Fibroblast of mammary gland (primary cell): Measurements from ENCODE around the gene CDT1.
A peak's percentile ranks its signal among the peaks of the same experiment; 100 is the strongest.
"Not testable (repeated sequence)": the region's sequence is repeated elsewhere in the genome, so short reads cannot be mapped to it uniquely, and the experiment has no call there.

Experiments
- DNase-seq: peaks from one replicate; pipeline ENCODE4 v3.0.0-alpha.2; 2010; ENCODE audit warnings: low read depth
- H3K4me3 ChIP-seq: 2 replicates; pipeline ENCODE4 v1.5.1; 2011; ENCODE audit warnings: low read depth, mild to moderate bottlenecking, low read length, moderate library complexity; ENCODE audit not compliant: control insufficient read depth
- CTCF ChIP-seq: conservative IDR thresholded peaks from 2 replicates; pipeline ENCODE4 v1.5.1; 2011; ENCODE audit warnings: low read depth, low read length, inconsistent platforms; ENCODE audit not compliant: control insufficient read depth, insufficient read depth

CDT1 gene

DNA sequence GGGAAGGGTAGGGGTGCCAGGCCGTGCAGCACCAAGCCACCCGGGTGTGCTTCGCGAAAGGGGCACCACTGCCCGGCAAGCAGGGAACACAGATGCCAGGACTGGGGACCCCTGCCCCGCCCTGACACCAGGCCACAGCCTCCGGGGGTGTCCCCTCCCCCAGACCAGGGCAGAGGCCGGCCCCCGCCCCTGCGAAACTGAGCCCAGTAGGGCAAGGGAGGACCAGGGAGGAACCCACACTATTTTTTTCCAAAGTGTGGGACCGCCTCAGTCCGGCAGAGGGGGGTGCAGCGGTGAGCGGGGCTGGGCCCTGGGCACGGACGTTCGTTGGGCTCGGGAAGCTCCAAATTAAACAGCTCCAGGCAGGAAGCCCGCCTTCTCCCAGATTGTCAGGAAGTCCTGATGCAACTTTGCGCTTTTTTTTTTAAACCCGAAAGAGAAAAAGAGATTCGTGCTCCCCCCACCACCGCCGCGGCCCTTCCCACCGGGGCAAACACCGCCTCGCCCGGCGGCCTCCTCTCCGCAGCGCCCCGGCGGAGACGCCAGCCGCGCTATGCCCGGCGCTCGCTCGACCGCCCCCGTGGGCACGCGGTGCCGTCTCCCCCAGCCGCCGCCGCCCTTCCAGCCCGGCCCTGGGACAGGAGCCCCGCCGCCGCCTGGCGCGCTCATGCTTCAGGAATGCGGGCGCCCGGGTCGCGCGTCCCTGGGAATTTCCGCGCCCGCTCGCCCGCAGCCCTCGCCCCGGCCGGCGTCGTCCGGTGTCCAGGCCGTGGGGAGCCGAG is 19.3 kb upstream of the CDT1 start:
- peak; percentile 49 for TF ChIP-seq CTCF
- peak overlapping the region; percentile 70 for H3K4me3 ChIP-seq
- peak; percentile 72 for DNase-seq

- DNase-seq = no peak
- H3K4me3 ChIP-seq = peak overlapping the region; percentile 70
- no peak for TF ChIP-seq CTCF
These were observed 18.8 kb upstream of the CDT1 start for GRCh38 chr16:88784856-88785105.

DNA sequence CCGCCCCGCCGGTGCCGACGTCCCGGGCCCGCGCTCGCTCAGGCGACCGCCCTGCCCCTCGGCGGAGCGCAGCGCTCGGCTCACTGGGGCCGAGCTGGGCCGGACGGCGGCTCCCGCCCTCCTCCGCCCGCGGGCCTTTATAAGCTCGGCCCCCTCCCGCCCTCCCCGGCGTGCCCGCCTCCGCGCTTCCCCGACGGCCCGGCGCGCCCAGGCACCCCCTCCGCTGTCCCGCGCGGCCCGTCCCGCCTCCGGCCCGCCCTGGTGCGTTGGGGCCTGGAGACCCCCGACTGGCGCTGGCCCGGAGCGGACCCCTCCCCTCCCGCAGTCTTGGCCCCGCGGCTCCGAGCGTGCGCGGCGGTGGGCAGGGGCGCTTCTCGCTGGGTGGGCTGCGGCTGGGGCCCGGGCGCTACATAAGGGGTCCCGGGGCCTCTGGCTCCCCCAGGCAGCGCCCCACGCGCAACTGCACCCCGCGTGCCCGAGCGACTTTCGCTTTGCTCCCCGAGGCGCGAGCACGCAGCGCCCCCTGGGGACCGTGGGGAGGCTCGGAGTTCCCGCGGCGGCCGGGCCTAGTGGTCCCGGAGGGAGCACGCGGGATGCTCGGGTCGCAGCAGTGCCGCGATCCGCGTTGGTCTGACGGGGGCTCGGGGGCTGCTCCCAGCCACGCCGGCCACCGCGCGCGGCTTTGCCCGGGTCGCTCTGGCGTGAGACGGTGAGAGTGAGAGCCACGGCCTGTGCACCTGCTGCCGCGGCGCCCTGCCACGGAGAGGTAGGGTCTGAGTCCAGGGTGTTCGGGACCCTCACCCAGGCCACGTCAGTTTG is 18.3 kb upstream of the CDT1 start, which contains the start of gene PIEZO1:
Gene PIEZO1 (minus strand): TSS at position 115 of the 819 bp plus-strand sequence. CDS start 256 bp downstream, outside the sequence.
- TF ChIP-seq CTCF = peak; percentile 45
- peak within 1 kb of the TSS; percentile 70 for H3K4me3 ChIP-seq
- DNase-seq = no peak

- H3K4me3 ChIP-seq = no peak overlapping the region
- DNase-seq = no peak
- no peak for TF ChIP-seq CTCF
These were observed 15.8 kb upstream of the CDT1 start for GRCh38 chr16:88787579-88788314.

DNA sequence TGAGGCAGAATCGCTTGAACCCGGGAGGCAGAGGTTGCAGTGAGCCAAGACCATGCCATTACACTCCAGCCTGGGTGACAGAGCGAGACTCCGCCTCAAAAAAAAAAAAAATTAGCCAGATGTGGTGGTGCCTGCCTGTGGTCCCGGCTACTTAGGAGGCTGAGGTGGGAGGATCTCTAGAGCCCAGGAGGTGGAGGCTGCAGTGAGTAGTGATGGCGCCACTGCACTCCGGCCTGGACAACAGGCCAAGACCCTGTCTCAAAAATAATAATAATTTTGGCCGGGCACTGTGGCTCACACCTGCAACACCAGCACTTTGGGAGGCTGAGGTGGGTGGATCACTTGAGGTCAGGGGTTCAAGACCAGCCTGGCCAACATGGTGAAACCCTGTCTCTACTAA is 14.8 kb upstream of the CDT1 start:
- not testable (repeated sequence) for H3K4me3 ChIP-seq, DNase-seq

GRCh38 chr16:88789594-88789993 is 14.0 kb upstream of the CDT1 start:
- H3K4me3 ChIP-seq = no peak overlapping the region
- TF ChIP-seq CTCF = no peak
- DNase-seq = no peak
